Hepatocyte (in vitro differentiated cells): ENCODE results near the gene ZNF521. TPM values are rescaled to one million over a fixed set of nuclear protein-coding genes. Genes with fewer than 3 reads are reported as not detected.

Experiments used
- DNase-seq: peaks from one replicate; pipeline ENCODE4 v3.0.0-alpha.2; 2016; ENCODE audit warnings: low spot score
- H2AFZ ChIP-seq: fragments of 200-600 bp; sonication (generic); 2 replicates; pipeline ENCODE4 v1.6.0; 2016; ENCODE audit warnings: antibody characterized with exemption, mild to moderate bottlenecking
- H3K27ac ChIP-seq: fragments of 200-600 bp; sonication (generic); 2 replicates; pipeline ENCODE4 v1.5.1; 2016; ENCODE audit warnings: mild to moderate bottlenecking
- H3K27me3 ChIP-seq: fragments of 200-600 bp; sonication (generic); 2 replicates; pipeline ENCODE4 v1.6.1; 2016
- H3K36me3 ChIP-seq: fragments of 200-600 bp; sonication (generic); replicated peaks from 2 replicates; pipeline ENCODE4 v1.5.1; 2016; ENCODE audit warnings: low read depth; ENCODE audit not compliant: insufficient read depth
- H3K4me1 ChIP-seq: fragments of 200-600 bp; sonication (generic); 2 replicates; pipeline ENCODE4 v1.5.1; 2016; ENCODE audit warnings: mild to moderate bottlenecking, moderate library complexity; ENCODE audit not compliant: insufficient read depth
- H3K4me2 ChIP-seq: fragments of 200-600 bp; sonication (generic); 2 replicates; pipeline ENCODE4 v1.6.0; 2016
- H3K4me3 ChIP-seq: fragments of 200-600 bp; sonication (generic); 2 replicates; pipeline ENCODE4 v1.5.1; 2016; ENCODE audit warnings: mild to moderate bottlenecking
- H3K79me2 ChIP-seq: fragments of 200-600 bp; sonication (generic); 2 replicates; pipeline ENCODE4 v1.6.0; 2017; ENCODE audit warnings: mild to moderate bottlenecking
- H3K9me2 ChIP-seq: fragments of 200-600 bp; sonication (generic); replicated peaks from 2 replicates; pipeline ENCODE4 v1.6.0; 2017; ENCODE audit warnings: mild to moderate bottlenecking; ENCODE audit not compliant: insufficient read depth
- H3K9me3 ChIP-seq: fragments of 200-600 bp; sonication (generic); 2 replicates; pipeline ENCODE4 v1.5.1; 2016; ENCODE audit warnings: low read depth, mild to moderate bottlenecking
- H4K20me1 ChIP-seq: fragments of 200-600 bp; sonication (generic); 2 replicates; pipeline ENCODE4 v1.6.0; 2016; ENCODE audit warnings: mild to moderate bottlenecking; ENCODE audit not compliant: insufficient read depth, poor library complexity, severe bottlenecking
- CTCF ChIP-seq: fragments of 200-600 bp; sonication (generic); IDR thresholded peaks from 2 replicates; pipeline ENCODE4 v1.5.1; 2016; ENCODE audit warnings: antibody characterized with exemption, mild to moderate bottlenecking; ENCODE audit not compliant: poor library complexity
- EZH2 ChIP-seq: fragments of 200-600 bp; sonication (generic); IDR thresholded peaks from 2 replicates; pipeline ENCODE4 v1.6.1; 2016; ENCODE audit warnings: antibody characterized with exemption, mild to moderate bottlenecking, borderline replicate concordance
- EZH2phosphoT487 ChIP-seq: fragments of 200-600 bp; sonication (generic); IDR thresholded peaks from one replicate; pipeline ENCODE4 v1.6.1; 2018; ENCODE audit warnings: antibody characterized with exemption, mild to moderate bottlenecking, low read depth, moderate library complexity; ENCODE audit not compliant: unreplicated experiment, severe bottlenecking
- WGBS: methylation state at CpG from one replicate; pipeline ENCODE4 v1.1.6; 2016; ENCODE audit warnings: low lambda C conversion rate; ENCODE audit errors: missing lambda C conversion rate; 5-methylcytosine and 5-hydroxymethylcytosine counted together
- polyA plus RNA-seq: library from polyadenylated mRNA; unstranded; fragments of >200 nt; fragmentation: Nextera tagmentation; extraction: Ambion mirVana; gene quantifications from 2 replicates; pipeline ENCODE4 v1.2.1, GENCODE V29; 2016
- total RNA-seq: library from RNA; depleted of rRNA; stranded (reverse); fragments of >200 nt; gene quantifications from 2 replicates; pipeline ENCODE4 v1.2.3, GENCODE V29; 2014

The ZNF521 gene
- total and polyA plus RNA-seq, 2 experiments from 2014 or later, result 9.0 to 16.3 TPM

- H3K27me3 ChIP-seq, result no peaks in the 10 kb centered on the region
- H3K4me3 ChIP-seq, result no peak overlapping the region
- no peaks in the 10 kb centered on the region for H3K36me3 ChIP-seq
- no peak for DNase-seq
- no peak overlapping the region for H3K27ac ChIP-seq
- no peaks in the 10 kb centered on the region for H3K9me2 ChIP-seq
- no peak overlapping the region for H3K4me2 ChIP-seq
- H3K79me2 ChIP-seq, result no peaks in the 10 kb centered on the region
- no peaks in the 10 kb centered on the region for H3K9me3 ChIP-seq
- WGBS, result 98% methylated on average over 2 of the region's 2 CpGs
- no peak for TF ChIP-seq CTCF
- TF ChIP-seq EZH2, result no peak
- TF ChIP-seq EZH2phosphoT487, result no peak
- H4K20me1 ChIP-seq, result no peaks in the 10 kb centered on the region
- H3K4me1 ChIP-seq, result no peaks in the 10 kb centered on the region
- no peak overlapping the region for H2AFZ ChIP-seq
Measured at GRCh38 chr18:25146512-25146910, 205.5 kb downstream of the ZNF521 start.

GRCh38 chr18:25145731-25146511 is 206.0 kb downstream of the ZNF521 start:
- no peak overlapping the region for H3K27ac ChIP-seq
- H3K4me1 ChIP-seq, result no peaks in the 10 kb centered on the region
- H3K4me2 ChIP-seq, result no peak overlapping the region
- H3K9me2 ChIP-seq, result no peaks in the 10 kb centered on the region
- no peak for DNase-seq
- no peaks in the 10 kb centered on the region for H3K9me3 ChIP-seq
- no peaks in the 10 kb centered on the region for H3K27me3 ChIP-seq
- no peak overlapping the region for H3K4me3 ChIP-seq
- H3K36me3 ChIP-seq, result no peaks in the 10 kb centered on the region
- H3K79me2 ChIP-seq, result no peaks in the 10 kb centered on the region
- WGBS, result 92% methylated on average over 2 of the region's 2 CpGs
- no peaks in the 10 kb centered on the region for H4K20me1 ChIP-seq
- TF ChIP-seq CTCF, result no peak
- TF ChIP-seq EZH2, result no peak
- no peak overlapping the region for H2AFZ ChIP-seq

- H3K79me2 ChIP-seq, result no peaks in the 10 kb centered on the region
- H3K4me1 ChIP-seq, result peaks cover under 1% of the 10 kb centered on the region
- H4K20me1 ChIP-seq, result no peaks in the 10 kb centered on the region
- H3K4me2 ChIP-seq, result no peak overlapping the region
- H2AFZ ChIP-seq, result no peak overlapping the region
- H3K27me3 ChIP-seq, result no peaks in the 10 kb centered on the region
- 66% methylated on average over 2 of the region's 2 CpGs for WGBS
- no peaks in the 10 kb centered on the region for H3K9me2 ChIP-seq
- H3K27ac ChIP-seq, result no peak overlapping the region
- no peak overlapping the region for H3K4me3 ChIP-seq
- DNase-seq, result no peak
- no peaks in the 10 kb centered on the region for H3K36me3 ChIP-seq
- H3K9me3 ChIP-seq, result no peaks in the 10 kb centered on the region
- TF ChIP-seq EZH2, result no peak
- TF ChIP-seq CTCF, result no peak
- no peak for TF ChIP-seq EZH2phosphoT487
Measured at GRCh38 chr18:25144820-25145219, 207.1 kb downstream of the ZNF521 start.
